HG03558 (cell line): ENCODE results near the gene SHISA4.

Source experiments
- ATAC-seq: cut with Tn5 transposase; IDR thresholded peaks from one replicate; pipeline ENCODE4 v1.9.1; 2021; ENCODE audit warnings: moderate number of reproducible peaks; ENCODE audit not compliant: unreplicated experiment; ENCODE audit errors: extremely low read depth

The SHISA4 gene

GRCh38 chr1:201880928-201881571, 7.6 kb upstream of the SHISA4 start:
- no peak for ATAC-seq

- ATAC-seq = no peak
These were observed 7.1 kb upstream of the SHISA4 start for GRCh38 chr1:201881617-201882016.

GRCh38 chr1:201882665-201883132, 6.0 kb upstream of the SHISA4 start:
- ATAC-seq = no peak

GRCh38 chr1:201883266-201883665, 5.4 kb upstream of the SHISA4 start:
- ATAC-seq = no peak

- ATAC-seq = no peak
These were observed 4.9 kb upstream of the SHISA4 start for GRCh38 chr1:201883786-201884185.

GRCh38 chr1:201884425-201884824, 4.3 kb upstream of the SHISA4 start:
- no peak for ATAC-seq

GRCh38 chr1:201885531-201886075, 3.1 kb upstream of the SHISA4 start:
- no peak for ATAC-seq

GRCh38 chr1:201886103-201886885, 2.4 kb upstream of the SHISA4 start:
- ATAC-seq = no peak

- no peak for ATAC-seq
These were observed 1.4 kb upstream of the SHISA4 start for GRCh38 chr1:201887116-201887866.

- no peak for ATAC-seq
These were observed 631 bp downstream of the SHISA4 start for GRCh38 chr1:201889090-201889968.

- ATAC-seq = no peak
These were observed 1.5 kb downstream of the SHISA4 start for GRCh38 chr1:201890223-201890622.

- ATAC-seq = no peak
These were observed 2.2 kb downstream of the SHISA4 start for GRCh38 chr1:201890806-201891450.

GRCh38 chr1:201891451-201892045, 2.9 kb downstream of the SHISA4 start:
- ATAC-seq = no peak

GRCh38 chr1:201892211-201892610, 3.5 kb downstream of the SHISA4 start:
- no peak for ATAC-seq

- ATAC-seq = no peak
These were observed 4.7 kb downstream of the SHISA4 start for GRCh38 chr1:201893431-201893830.

- ATAC-seq = no peak
These were observed 5.8 kb downstream of the SHISA4 start for GRCh38 chr1:201894343-201895119.

GRCh38 chr1:201895120-201895665, 6.5 kb downstream of the SHISA4 start:
- ATAC-seq = no peak
